Measurements from ENCODE around the gene PRIM2.
"Not testable (repeated sequence)": the region's sequence is repeated elsewhere in the genome, so short reads cannot be mapped to it uniquely, and the experiment has no call there.

Gene PRIM2

GRCh38 chr6:57365076-57365583 is 47.7 kb downstream of the PRIM2 start:
- not testable (repeated sequence) for DNase-seq (ENCODE audit: low read depth, low spot score)

GRCh38 chr6:57368965-57369731 is 51.7 kb downstream of the PRIM2 start:
- DNase-seq (ENCODE audit: low read depth, low spot score), result not testable (repeated sequence)

GRCh38 chr6:57371779-57372178 is 54.3 kb downstream of the PRIM2 start:
- DNase-seq (ENCODE audit: low read depth, low spot score), result not testable (repeated sequence)

- not testable (repeated sequence) for DNase-seq (ENCODE audit: low read depth, low spot score)
Observed at GRCh38 chr6:57374764-57375163, 57.3 kb downstream of the PRIM2 start.

GRCh38 chr6:57376083-57376482 is 58.7 kb downstream of the PRIM2 start:
- not testable (repeated sequence) for DNase-seq (ENCODE audit: low read depth, low spot score)

- not testable (repeated sequence) for DNase-seq (ENCODE audit: low read depth, low spot score)
Observed at GRCh38 chr6:57389038-57389592, 71.7 kb downstream of the PRIM2 start.

- not testable (repeated sequence) for DNase-seq (ENCODE audit: low read depth, low spot score)
Observed at GRCh38 chr6:57390818-57391217, 73.4 kb downstream of the PRIM2 start.

- not testable (repeated sequence) for DNase-seq (ENCODE audit: low read depth, low spot score)
Observed at GRCh38 chr6:57392047-57392446, 74.6 kb downstream of the PRIM2 start.

GRCh38 chr6:57419341-57419740 is 101.9 kb downstream of the PRIM2 start:
- not testable (repeated sequence) for DNase-seq (ENCODE audit: low read depth, low spot score)

GRCh38 chr6:57421503-57421902 is 104.1 kb downstream of the PRIM2 start:
- DNase-seq (ENCODE audit: low read depth, low spot score), result no peak

- DNase-seq (ENCODE audit: low read depth, low spot score), result peak; percentile 83
Observed at GRCh38 chr6:57423468-57423867, 106.0 kb downstream of the PRIM2 start.

- DNase-seq (ENCODE audit: low read depth, low spot score), result not testable (repeated sequence)
Observed at GRCh38 chr6:57431742-57432141, 114.3 kb downstream of the PRIM2 start.

- no peak for DNase-seq (ENCODE audit: low read depth, low spot score)
Observed at GRCh38 chr6:57432157-57432556, 114.7 kb downstream of the PRIM2 start.

- no peak for DNase-seq (ENCODE audit: low read depth, low spot score)
Observed at GRCh38 chr6:57432919-57433684, 115.7 kb downstream of the PRIM2 start.

- not testable (repeated sequence) for DNase-seq (ENCODE audit: low read depth, low spot score)
Observed at GRCh38 chr6:57433790-57434189, 116.4 kb downstream of the PRIM2 start.

GRCh38 chr6:57434944-57435343 is 117.5 kb downstream of the PRIM2 start:
- DNase-seq (ENCODE audit: low read depth, low spot score), result no peak

- no peak for DNase-seq (ENCODE audit: low read depth, low spot score)
Observed at GRCh38 chr6:57435475-57436160, 118.2 kb downstream of the PRIM2 start.

GRCh38 chr6:57440735-57441134 is 123.3 kb downstream of the PRIM2 start:
- DNase-seq (ENCODE audit: low read depth, low spot score), result not testable (repeated sequence)

- not testable (repeated sequence) for DNase-seq (ENCODE audit: low read depth, low spot score)
Observed at GRCh38 chr6:57442133-57442532, 124.7 kb downstream of the PRIM2 start.

GRCh38 chr6:57443181-57443580 is 125.8 kb downstream of the PRIM2 start:
- DNase-seq (ENCODE audit: low read depth, low spot score), result not testable (repeated sequence)

GRCh38 chr6:57444787-57445186 is 127.4 kb downstream of the PRIM2 start:
- not testable (repeated sequence) for DNase-seq (ENCODE audit: low read depth, low spot score)

- DNase-seq (ENCODE audit: low read depth, low spot score), result not testable (repeated sequence)
Observed at GRCh38 chr6:57445379-57445778, 127.9 kb downstream of the PRIM2 start.
